Activated CD8-positive, alpha-beta memory T cell treated with anti-CD3 and anti-CD28 coated beads, Interleukin-2, amount 50 U/mL, for 4 hours (primary cell): ENCODE measurements around the gene VPS54.

Source experiments
- DNase-seq: peaks from one replicate; pipeline ENCODE4 v3.0.0-alpha.2; 2020

VPS54 gene

DNA sequence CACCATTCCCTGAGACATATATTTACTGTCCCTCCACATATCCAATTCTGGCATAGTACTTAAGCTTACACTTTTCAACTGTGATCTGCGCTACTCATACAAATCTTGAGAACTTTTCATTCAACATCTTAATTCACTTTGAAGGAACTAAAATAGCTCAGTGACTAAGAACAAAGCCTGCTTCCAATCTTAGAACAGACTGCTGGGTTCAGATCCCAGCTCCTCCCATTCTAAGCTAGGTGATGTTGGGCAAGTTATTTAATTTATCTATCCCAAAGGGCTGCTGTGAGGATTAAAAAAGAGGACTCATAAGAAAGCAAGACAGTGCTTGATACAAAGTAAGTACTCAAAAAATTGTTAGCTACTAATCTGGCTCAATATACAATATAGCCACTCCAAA lies 119.6 kb downstream of the VPS54 start:
- DNase-seq = no peak

DNA sequence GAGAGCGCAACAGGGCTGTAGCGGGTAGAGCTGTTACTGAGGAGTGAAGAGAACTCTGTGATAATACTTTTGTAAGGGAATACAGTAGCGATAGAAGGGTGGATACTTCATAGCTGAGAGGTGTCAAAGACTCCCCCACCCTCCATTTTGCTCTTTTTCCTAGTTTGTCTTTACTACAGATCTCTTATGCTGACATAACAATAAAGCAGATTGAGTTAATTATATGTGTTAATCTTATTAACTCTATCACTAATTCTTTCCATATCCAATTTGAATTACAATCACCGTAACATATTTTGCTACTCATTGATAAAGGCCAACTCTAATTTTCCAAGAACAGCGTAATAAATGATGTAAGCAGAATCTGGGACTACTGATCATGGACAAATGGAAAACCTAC lies 120.4 kb downstream of the VPS54 start:
- DNase-seq = no peak

DNA sequence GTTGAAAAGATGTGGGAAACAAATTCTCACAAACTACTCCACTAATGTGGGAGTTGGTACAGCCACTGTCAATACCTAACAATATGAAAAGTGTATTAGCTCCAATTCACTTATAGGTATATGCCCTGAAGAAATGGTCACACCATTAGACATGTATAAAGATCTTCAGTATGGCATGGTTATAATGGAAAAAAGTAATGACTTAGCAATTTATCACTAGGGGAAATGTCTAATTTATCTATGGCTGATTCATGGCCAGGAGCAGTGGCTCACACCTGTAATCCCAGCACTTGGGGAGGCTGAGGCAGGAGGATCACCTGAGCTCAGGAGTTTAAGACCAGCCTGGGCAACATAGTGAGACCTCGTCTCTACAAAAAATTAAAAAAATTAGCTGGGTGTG lies 125.1 kb downstream of the VPS54 start:
- DNase-seq = no peak

DNA sequence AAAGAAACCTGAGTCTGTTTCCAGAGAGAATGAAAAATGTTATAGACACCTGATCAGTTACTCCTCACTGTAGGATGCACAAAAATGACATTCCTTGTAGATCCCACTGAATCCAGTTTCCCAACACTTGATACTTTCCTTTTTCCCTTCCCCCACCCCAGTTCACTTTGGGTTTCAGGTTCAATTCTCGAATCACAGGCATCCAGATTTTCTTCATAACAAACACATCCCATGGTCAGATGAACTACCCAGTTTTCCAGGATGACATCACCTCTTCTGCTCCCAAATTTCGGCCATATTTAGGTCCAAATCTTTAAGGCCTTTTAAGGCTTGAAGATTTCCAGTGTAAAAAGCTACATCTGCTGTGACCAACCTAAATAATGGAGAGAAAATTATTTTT lies 126.1 kb downstream of the VPS54 start:
- no peak for DNase-seq

DNA sequence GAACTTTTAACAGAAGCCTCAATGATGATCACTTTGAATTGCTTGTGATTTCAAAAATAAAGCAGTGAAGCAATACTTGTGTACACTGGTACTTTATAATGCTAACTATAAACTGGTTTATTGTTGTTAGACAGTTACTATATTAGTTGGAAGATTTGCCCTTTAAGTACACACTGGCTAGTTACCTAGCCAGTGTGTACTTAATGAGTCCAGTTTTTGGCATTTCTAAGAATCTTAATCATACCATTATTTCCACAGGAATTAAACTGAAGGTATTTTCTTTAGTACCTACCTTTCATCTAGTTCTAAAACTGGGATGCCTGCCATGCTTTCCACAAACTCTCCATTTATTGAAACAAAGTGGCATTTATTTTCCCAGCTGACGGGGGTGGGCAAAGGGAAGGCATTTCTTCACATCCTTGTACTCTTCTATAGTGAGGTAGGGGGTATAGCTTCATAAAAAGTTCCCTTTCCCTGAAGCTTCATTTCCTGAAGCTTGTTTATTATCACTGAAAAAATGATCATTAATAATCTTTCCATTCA lies 127.7 kb downstream of the VPS54 start:
- DNase-seq = no peak

DNA sequence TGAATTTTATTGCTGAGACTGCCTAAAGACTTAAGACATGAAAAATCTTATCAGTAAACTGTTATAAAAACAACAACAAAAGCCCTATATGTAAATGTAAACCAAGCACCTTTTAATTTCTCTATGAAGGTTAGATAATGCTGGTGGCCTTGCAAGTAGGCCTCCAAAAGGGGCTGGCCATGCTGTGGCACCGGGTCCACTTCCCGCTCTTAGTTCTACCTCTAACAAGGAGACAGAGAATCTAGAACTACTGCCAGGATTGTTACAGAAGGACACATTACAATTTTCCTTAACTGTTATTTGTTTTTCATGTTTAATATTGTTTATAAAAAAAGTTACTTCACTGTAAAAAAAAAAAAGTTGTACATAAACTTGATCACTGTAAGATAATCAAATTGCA lies 128.6 kb downstream of the VPS54 start:
- no peak for DNase-seq

DNA sequence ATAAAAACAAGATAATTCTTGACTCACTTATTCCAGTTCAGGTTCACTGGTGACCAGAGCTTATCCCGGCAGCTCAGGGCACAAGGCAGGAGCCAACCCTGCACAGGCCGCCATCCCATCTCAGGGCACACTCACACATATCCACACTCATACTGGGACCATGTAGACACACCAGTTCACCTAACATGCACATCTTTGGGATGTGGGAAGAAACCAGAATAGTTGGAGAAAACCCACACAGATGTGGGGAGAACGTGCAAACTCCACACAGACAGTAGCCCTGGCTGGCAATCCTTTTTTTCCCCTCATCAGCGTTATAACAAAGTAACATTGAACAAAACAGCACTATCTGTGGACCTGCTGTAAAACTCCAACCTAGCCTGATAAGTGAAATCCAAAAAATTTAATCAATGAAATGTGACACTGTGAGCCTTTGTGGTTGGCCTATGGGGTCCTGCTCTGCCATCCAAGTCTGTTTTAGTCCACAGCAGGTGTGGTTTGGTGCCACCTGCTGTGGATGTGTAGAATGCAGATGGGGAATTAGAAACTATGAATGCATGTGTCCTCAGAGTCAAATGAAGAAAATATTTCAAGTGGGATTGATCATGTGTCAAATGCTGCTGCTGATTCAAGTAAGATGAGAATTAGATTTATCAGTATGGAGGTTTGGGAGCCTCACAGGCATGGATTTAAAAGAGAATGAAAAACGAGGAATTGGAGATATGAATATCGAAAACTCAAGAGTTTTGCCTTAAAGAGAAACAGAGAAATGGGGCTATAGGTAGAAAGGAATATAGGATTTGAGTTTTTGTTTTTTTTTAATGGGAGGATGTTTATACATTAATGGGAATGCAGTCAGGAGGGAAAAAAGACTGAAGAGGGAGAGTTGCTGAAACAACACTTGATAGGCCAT lies 130.5 kb downstream of the VPS54 start:
- peak; percentile 31 for DNase-seq

DNA sequence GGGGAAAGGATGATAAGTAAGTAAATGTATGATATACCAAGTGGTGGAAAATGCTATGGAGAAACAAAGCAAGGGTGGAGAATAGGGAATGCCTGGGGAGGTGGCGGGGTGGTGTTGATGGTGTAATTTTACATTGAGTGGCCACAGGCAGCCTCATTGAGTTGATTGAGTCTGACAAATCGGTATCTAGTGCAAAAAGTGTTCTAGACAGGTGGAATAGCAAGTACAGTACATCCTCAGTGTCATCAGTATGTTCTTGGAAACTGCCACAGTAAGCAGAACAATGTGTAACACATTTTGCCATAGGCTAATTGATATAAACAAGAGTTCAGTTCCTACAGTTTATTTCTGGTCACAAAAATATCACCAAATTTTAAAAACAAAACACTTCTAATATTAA lies 131.2 kb downstream of the VPS54 start:
- no peak for DNase-seq

DNA sequence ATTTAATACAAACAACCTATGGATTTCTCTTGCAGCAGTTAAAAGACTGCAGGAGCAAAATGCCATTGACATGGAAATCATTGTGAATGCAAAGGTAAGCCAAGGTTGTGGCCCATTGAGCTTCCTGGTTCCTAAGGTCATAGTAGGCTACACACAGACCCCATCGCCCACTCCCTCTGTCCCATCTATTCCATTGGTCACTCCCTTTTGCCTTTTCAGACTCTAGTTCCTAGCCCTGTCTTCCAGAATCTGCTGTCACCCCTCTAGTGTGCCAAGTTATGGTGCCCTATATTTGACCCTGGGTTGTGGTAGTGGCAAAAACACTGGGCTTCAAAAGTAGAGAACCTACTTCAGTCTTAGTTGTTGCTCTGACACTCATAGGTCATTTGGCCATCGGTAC lies 132.8 kb downstream of the VPS54 start:
- DNase-seq = no peak

DNA sequence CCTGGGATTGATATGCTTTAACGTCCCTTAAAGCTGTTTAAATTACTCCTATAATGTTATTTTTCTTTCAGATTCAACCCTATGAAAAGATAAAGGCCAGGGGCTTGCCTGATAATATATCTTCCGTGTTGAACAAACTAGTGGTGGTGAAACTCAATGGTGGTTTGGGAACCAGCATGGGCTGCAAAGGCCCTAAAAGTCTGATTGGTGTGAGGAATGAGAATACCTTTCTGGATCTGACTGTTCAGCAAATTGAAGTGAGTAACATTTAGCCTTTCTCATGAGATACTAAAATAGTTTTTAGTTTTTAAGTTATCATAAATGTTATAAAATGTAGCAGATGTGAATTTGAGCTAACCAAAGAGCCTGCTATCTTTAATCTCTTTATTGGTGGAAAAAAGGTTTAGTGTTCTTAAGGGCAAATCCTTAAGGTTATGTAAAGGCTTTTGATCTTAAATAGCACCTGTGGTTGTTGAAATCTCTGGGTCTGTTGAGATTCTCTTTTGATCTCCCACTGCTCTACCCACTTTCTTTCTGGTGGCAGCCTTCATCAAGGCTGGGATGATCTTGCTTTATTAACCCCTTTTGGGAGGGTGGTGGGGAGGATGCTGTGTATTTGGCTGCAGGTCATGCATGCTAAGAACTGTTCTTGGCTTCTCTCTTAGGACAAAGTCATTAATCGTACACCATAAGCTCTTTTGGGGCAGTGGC lies 136.7 kb downstream of the VPS54 start:
- no peak for DNase-seq

DNA sequence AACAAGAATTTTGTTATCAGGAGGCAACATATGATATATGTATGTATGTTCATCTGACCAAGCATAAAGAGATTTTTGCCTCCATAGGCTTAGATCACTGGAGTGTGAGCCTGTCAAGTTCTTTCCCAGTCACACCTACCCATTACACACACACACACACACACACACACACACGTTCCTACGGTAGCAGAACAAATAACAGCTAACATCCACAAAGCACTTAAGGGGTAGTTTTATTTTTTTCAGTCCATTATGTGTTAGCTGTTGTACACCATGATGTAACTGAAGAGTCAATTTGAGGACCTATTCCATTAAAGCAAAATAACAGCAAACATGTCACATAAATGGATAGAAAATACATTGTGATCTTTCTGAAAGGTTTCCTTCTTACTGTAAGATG lies 138.0 kb downstream of the VPS54 start:
- no peak for DNase-seq

DNA sequence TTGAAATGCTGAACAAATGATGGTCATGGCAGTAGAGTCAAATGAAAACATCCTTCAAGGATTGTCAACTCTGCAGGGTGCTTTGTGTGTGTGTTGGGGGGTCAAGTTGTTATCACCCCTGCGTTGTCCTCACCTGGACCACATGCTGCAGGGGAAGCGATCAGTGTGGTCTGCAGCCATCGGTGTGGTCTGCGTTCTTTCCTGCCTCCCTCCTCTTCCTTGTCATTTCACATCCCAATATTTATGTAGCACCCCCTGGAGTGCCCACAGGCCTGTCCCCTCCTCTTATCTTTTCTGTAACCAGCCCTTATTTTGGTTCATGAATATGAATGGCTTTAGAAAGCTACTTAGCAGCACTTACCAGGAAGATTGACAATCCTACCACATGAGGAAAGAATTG lies 138.6 kb downstream of the VPS54 start:
- DNase-seq = no peak

DNA sequence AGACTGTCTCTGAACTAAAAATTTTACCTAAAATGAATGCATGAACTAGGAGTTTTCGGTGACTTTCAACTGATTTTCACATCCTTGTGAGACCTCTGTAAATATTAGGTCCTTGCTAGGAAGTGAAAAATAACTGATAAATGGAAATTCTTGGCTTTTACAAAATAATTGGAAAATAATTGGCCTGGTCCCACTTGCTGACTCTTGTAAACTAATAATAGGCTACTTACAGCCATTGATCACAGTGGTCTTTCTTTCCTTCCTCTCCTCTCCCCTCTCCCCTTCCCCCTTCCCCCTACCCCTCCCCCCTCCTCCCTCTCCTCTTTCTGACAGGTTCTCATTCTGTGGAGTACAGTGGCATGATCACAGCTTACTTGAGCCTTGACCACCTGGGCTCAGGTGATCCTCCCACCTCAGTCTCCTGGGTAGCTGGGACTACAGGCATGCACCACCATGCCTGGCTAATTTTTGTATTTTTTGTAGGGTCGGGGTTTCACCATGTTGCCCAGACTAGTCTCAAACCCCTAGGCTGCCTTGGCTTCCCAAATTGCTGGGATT lies 139.3 kb downstream of the VPS54 start:
- no peak for DNase-seq

DNA sequence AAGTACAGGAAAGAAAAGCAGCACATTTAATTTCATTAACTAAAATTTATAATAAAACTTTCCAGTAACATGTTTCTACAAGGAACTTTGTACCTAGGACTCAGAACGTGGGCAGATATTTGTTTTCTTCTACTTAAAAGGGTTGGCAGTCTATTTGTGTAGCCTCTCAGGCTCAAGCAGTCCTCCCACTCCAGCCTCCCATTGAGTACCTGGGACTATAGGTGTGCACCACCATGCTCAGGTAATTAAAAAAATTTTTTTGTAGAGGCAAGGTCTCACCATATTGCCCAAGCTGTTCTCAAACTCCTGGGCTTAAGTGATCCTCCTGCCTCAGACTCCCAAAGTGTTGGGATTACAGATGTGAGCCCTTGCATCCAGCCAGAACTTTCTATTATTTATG lies 140.7 kb downstream of the VPS54 start:
- DNase-seq = no peak

DNA sequence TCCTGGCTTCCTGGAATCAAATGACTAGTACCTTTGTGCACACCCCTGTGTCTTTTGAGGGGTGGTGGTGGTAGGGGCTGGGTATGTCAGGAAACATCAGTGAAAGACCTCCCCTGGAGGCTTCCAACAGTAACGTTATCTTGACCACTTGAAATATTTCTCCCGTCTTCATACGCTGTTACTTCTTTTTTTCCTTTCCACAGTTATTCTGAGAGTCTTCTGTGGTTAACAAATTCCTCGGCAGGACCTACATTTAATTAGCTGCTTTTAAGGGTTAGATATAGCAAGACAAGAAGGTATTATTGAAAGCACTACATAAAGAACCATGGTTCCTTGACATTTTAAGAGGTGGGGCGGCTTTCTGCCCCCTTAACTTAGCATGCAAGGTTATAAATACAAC lies 142.9 kb downstream of the VPS54 start:
- DNase-seq = no peak

DNA sequence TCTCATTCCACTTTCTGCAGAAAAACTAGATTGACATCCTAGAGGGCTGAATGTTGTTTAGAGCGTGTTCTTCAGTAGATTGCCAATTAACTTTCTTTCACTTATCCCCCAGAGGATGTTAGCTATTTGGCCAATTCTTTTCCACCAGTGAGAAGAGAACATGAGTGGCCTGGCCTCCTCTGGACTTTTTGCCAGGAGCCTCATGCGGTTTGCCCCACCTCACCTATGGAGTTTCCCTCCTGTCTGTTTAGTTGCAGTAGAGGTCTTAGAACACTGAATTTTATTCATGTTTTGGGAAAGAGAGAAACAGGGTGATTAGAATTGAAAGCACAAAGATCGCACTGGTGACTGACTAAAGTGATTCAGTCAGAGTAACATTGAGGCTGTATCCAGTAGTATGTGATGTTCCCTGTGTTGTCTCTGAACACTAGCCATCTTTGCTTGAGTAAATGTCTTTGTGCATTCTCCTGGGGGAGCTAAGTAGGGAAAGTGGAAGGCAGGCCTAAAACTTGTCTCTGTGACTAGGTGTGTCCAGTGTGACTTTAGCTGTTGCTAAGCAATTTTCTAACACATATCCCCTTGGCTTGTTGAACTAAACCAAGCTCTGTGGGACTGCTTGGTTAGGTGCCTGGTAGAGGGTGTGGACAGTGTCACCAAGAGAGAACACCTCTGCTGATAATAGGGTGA lies 143.5 kb downstream of the VPS54 start:
- DNase-seq = no peak

DNA sequence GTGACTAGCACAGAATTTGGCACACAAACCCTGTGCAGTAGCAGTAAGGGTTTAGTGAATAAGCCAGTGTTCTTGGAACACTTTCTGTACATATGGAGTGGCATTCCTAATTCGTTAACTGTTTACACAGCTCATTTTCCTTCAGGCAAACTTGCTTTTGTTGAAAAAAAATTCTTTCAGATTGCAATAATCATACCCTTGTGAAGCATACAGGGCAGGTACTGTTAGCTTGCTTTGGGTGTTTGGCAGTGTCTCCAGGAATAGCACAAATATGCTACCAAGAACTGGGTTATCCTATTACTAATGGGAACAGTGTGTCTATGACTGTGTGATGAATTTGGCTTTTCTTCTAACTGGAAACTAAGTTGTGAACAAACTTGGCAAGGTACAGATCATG lies 144.1 kb downstream of the VPS54 start:
- DNase-seq = no peak

DNA sequence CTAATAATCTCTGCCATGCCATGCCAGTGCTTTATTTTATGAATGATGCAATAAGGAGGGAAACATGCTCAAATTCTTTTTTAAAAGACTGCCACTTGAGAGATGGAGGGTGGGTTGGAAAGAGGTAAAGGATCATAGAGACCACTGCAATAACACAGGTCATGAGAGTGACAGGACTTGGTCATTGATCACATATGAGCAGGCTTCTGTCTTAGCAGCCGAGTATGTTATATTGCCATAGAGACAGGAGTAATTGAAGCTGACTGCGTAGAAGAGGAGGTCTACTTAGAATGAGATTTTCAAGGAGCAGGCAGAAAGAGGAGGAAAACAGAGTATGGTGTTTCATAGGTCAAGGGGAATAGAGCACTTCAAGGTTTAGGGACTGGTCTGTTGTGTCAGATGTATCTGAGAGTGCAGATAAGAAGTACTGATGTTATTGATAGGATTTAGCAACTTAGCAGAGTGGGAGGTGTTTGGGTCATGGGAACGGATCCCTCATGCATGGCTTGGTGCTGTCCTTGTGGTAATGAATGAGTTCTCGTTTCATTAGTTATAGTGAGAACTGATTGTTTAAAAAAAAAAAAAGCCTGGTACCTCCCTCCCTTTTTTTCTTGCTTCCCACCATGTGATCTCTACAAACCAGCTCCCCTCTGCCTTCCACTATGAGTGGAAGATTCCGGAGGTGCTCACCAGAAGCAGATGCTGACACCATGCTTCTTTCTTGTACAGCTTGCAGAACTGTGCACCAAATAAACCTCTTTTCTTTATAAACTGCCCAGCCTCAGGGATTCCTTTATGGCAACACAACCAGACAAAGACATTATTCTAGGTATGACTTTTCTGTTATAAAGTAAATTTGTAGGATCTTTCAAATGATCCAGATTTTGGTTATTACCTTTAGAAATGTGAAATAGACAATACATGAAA lies 144.8 kb downstream of the VPS54 start:
- DNase-seq = no peak

DNA sequence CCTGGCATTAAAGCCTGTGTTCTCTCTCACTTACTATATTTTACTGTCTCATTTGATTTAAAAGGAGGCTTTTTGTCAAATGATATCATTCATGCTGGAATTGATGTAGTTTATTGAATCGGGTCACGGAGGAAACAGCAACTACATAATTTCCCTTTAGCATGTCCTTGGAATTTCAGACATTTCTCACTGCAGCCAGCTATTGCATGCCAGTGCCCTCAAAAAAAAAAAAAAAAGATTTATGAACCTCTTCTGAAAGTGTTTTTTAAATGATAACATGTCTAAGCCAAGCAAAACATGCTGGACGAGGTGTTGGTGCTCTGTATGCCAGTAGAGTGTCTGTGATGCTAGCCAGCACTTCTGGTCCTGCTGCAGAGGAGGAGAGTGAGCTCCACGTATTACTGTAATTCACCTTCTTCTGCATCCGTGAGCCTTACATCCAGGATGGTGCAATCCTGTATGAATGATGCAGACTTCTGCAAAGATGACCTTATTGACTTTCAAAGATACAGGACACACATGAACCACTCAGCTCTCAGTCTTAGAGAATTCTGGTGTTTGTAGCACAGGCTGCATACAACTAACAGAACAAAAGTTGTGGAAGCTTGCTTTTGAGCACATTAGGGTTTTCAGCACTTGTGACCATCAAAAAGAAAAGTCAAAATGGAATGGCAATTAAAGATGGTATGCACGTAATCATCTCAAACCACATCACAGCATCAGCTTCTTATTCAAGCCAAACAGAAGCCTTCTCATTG lies 146.5 kb downstream of the VPS54 start:
- no peak for DNase-seq

DNA sequence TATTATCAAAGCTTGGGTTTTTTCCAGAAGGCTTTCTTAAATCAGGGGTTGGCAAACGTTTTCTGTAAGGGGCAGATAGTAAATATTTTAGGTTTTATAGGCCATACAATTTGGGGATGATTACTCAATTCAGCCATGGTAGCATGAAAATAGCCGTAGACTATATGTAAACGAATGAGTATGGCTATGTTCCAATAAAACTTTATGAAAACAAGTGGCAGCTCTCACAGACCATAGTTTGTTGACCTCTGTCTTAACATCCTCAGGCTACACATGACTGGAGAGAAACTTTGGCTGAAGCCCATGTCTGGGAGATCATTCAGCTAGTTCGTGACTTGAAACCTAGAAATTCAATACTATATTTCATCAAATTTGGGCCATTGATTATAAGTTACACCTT lies 147.4 kb downstream of the VPS54 start:
- no peak for DNase-seq

DNA sequence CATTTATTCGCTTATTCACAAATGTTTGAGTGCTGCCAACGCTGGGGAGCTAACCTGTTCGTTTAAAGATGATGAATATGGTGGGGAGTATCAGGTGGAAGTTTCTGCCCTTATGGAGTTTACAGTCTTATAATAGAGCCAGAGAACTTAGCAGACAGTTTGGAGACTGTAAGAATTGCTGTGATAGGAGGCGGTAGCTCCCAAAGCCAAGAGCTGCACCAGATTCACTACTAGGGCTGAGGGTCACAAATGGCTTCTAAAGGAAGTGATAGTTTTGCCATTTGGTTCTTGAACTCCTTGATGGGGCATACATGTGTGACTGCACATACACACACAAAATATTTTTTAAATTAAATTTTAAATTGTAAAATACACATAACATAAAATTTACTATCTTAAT lies 148.5 kb downstream of the VPS54 start:
- no peak for DNase-seq
